Bronchial epithelial cell (primary cell): ENCODE results near the gene BAZ1A. TPM values are rescaled to one million over a fixed set of nuclear protein-coding genes. Genes with fewer than 3 reads are reported as not detected.
A peak's percentile ranks its signal among the peaks of the same experiment; 100 is the strongest.

Experiments used
- DNase-seq: peaks from one replicate; pipeline ENCODE4 v3.0.0-alpha.2; 2010; ENCODE audit warnings: low read depth
- FAIRE-seq: peaks from 2 replicates; lab custom pipeline; 2011; peaks lifted over from hg19 to GRCh38; lab: Jason Lieb, UNC
- H3K27me3 ChIP-seq: 2 replicates; pipeline ENCODE4 v1.5.1; 2011; ENCODE audit warnings: low read length; ENCODE audit not compliant: control insufficient read depth, insufficient read depth
- H3K36me3 ChIP-seq: 2 replicates; pipeline ENCODE4 v1.5.1; 2011; ENCODE audit warnings: low read length; ENCODE audit not compliant: control insufficient read depth, insufficient read depth
- H3K4me3 ChIP-seq: 2 replicates; pipeline ENCODE4 v1.5.1; 2011; ENCODE audit warnings: mild to moderate bottlenecking, low read depth, low read length, control low read depth
- CTCF ChIP-seq: IDR thresholded peaks from 2 replicates; pipeline ENCODE4 v1.5.1; 2011; ENCODE audit warnings: mild to moderate bottlenecking, moderate library complexity, low read length, control low read depth, inconsistent platforms; ENCODE audit not compliant: insufficient read depth, severe bottlenecking
- total RNA-seq: library from RNA; depleted of rRNA; stranded (reverse); fragments of >200 nt; gene quantifications from 2 replicates; pipeline ENCODE4 v1.2.1, GENCODE V29; 2014

The BAZ1A gene
- total RNA-seq, 1 donor from 2014 or later, result 35.0 TPM

DNA sequence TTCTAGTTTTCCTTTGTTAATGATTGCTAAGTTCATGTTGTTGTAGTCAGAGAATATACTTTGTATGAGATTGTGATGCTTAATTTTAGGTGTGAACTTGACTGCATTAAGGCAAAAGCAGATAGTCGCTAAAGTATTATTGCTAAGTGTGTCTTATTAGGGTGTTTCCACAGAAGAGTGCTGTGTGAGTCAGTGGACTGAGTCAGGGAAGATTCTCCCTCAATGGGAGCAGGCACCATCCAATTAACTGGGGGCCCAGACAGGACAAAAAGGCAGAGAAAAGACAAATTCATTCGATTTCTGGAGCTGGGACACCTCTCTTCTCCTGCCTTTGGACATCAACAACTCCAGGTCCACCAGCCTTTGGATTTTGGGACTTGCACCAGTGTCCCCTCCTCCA lies 48.5 kb downstream of the BAZ1A start:
- FAIRE-seq (no peak), DNase-seq (peak; percentile 54)
- Histone ChIP-seq H3K36me3 (peaks cover 4% of the 10 kb centered on the region), H3K4me3 (no peak overlapping the region), H3K27me3 (no peaks in the 10 kb centered on the region)
- TF ChIP-seq CTCF, result no peak

GRCh38 chr14:34824826-34825225 lies 50.3 kb downstream of the BAZ1A start:
- Histone ChIP-seq H3K27me3 (no peaks in the 10 kb centered on the region), H3K36me3 (peaks cover 4% of the 10 kb centered on the region), H3K4me3 (no peak overlapping the region)
- FAIRE-seq (no peak), DNase-seq (no peak)
- TF ChIP-seq CTCF, result no peak

- H3K27me3 ChIP-seq, result no peaks in the 10 kb centered on the region
- FAIRE-seq (no peak), DNase-seq (no peak)
- H3K4me3 ChIP-seq, result no peak overlapping the region
- TF ChIP-seq CTCF, result no peak
- H3K36me3 ChIP-seq, result peaks cover 4% of the 10 kb centered on the region
Measured at GRCh38 chr14:34824256-34824655, 50.9 kb downstream of the BAZ1A start.

- no peak for FAIRE-seq
- Histone ChIP-seq H3K36me3 (peaks cover 5% of the 10 kb centered on the region), H3K4me3 (no peak overlapping the region), H3K27me3 (no peaks in the 10 kb centered on the region)
- no peak for TF ChIP-seq CTCF
- peak; percentile 29 for DNase-seq
Measured at GRCh38 chr14:34817768-34818167, 57.4 kb downstream of the BAZ1A start.

DNA sequence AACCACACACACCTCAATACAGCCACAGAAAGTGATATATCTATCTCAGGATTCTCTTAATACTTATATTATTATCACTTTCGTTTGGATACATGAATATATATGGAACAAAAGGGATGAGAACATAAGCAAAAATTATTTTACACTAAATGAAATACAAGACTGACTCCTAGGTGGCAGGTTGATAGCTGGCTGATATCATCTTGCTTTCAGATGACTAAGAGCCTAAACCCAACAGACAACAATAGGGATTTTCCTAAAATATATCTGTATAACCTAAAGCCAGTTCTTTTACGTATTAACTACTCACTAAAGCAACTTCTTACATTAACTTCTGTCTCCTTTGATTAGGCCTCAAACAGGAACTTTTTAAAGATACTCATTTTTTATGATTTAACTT lies 65.1 kb downstream of the BAZ1A start:
- FAIRE-seq, result no peak
- DNase-seq, result no peak
- no peaks in the 10 kb centered on the region for H3K27me3 ChIP-seq
- H3K4me3 ChIP-seq, result no peak overlapping the region
- no peak for TF ChIP-seq CTCF
- H3K36me3 ChIP-seq, result peaks cover 4% of the 10 kb centered on the region

- no peaks in the 10 kb centered on the region for H3K27me3 ChIP-seq
- TF ChIP-seq CTCF, result no peak
- FAIRE-seq, result no peak
- peaks cover 3% of the 10 kb centered on the region for H3K36me3 ChIP-seq
- no peak for DNase-seq
- H3K4me3 ChIP-seq, result no peak overlapping the region
Measured at GRCh38 chr14:34806257-34806656, 68.9 kb downstream of the BAZ1A start.
